Progenitor cell of endocrine pancreas (in vitro differentiated cells): ENCODE measurements around the gene GGCX. TPM values are rescaled to one million over a fixed set of nuclear protein-coding genes. Genes with fewer than 3 reads are reported as not detected.
A peak's percentile ranks its signal among the peaks of the same experiment; 100 is the strongest.

ENCODE experiments used
- DNase-seq: peaks from one replicate; pipeline ENCODE4 v3.0.0; 2021; ENCODE audit warnings: low spot score; ENCODE audit not compliant: unreplicated experiment
- H3K27ac Mint-ChIP-seq: 2 replicates; pipeline ENCODE4 v1.8.0; 2021; ENCODE audit warnings: mild to moderate bottlenecking, moderate library complexity, mixed read lengths
- H3K27me3 Mint-ChIP-seq: 2 replicates; pipeline ENCODE4 v1.8.0; 2021; ENCODE audit warnings: mixed read lengths
- H3K36me3 Mint-ChIP-seq: 2 replicates; pipeline ENCODE4 v1.8.0; 2022; ENCODE audit warnings: mixed read lengths; ENCODE audit not compliant: insufficient read depth
- H3K4me1 Mint-ChIP-seq: 2 replicates; pipeline ENCODE4 v1.8.0; 2021; ENCODE audit warnings: low read depth, mixed read lengths
- H3K4me3 Mint-ChIP-seq: 2 replicates; pipeline ENCODE4 v1.8.0; 2021; ENCODE audit warnings: low read depth, mild to moderate bottlenecking, moderate library complexity, mixed read lengths
- H3K9me3 Mint-ChIP-seq: 2 replicates; pipeline ENCODE4 v1.8.0; 2021; ENCODE audit warnings: low read depth, mixed read lengths
- long read RNA-seq: library from polyadenylated mRNA; unstranded; transcript quantifications from one replicate; pipeline ENCODE4 v2.0.0, GENCODE V29; 2020
- total RNA-seq: library from RNA; stranded (reverse); gene quantifications from 2 replicates; pipeline ENCODE4 v1.2.1, GENCODE V29; 2021
- TF ChIP-seq, protein P1 (sequence below): fragments of 200-600 bp; sonication (generic); IDR thresholded peaks from one replicate; pipeline ENCODE4 v1.5.0; 2021; ENCODE audit warnings: antibody characterized with exemption, mild to moderate bottlenecking; ENCODE audit not compliant: unreplicated experiment

GGCX gene
- total RNA-seq, result 69.2 TPM in 2 replicates
- long read RNA-seq, full-length matches to known transcripts, result 175 of 237 reads
- long read RNA-seq, partial matches to known transcripts, result 18 of 237 reads
- long read RNA-seq, other reads (novel, unspliced or antisense), result 44 of 237 reads

DNA sequence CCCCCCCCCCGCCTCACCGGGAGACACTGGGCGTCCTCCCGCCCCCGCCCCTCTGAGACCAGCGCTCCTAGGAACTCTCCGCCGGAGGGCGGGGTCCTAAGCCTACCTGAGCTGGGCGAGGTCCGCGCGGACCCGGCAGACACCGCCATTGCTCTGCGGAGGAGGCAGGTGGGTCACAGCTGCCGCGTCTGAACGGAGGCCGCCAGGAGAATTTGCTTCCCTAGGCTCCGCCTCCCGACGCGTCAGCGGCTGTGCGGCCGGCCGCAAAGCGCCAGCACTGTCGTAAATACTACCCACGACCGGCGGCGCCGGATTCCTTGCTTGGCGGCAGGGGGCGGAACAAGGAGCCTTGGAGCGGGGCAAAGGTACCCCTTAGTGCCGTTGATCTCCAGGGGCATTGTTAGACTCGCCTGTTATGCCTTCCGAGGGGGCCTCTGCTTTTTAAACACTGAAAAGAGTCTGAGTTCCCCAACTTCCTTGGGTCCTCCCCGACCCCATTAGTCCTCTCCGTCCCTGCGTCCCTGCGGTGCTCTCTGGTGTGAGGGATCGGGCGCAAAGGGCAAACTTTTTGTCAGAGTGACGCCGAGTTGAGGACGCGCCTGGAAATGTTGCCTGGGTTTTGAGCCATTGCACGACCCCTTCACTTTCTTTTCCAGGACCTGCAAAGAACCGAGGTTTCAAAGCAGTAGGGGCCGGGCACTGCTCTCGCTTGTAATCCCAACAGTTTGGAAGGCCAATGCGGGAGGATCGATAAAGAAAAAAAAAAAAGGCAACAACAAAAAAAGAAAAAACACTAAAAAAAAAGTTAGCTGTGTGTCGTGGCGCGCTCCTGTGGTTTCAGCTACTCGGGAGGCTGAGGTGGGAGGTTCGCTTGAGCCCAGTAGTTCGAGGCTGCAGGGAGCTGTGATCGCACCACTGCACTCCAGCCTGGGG, at the start of gene GGCX:
GGCX (minus strand) TSS at position 214 of the 933 bp plus-strand sequence; CDS start at position 149, 65 bp downstream.
- peak; percentile 95 for DNase-seq
- Mint-ChIP-seq H3K27ac (peak within 1 kb of the TSS; percentile 99), H3K36me3 (peaks cover 6% of the 10 kb centered on the region), H3K27me3 (no peaks in the 10 kb centered on the region), H3K4me3 (peak within 1 kb of the TSS; percentile 93), H3K9me3 (no peaks in the 10 kb centered on the region), H3K4me1 (peaks cover 21% of the 10 kb centered on the region)
- TF ChIP-seq, protein P1, sequence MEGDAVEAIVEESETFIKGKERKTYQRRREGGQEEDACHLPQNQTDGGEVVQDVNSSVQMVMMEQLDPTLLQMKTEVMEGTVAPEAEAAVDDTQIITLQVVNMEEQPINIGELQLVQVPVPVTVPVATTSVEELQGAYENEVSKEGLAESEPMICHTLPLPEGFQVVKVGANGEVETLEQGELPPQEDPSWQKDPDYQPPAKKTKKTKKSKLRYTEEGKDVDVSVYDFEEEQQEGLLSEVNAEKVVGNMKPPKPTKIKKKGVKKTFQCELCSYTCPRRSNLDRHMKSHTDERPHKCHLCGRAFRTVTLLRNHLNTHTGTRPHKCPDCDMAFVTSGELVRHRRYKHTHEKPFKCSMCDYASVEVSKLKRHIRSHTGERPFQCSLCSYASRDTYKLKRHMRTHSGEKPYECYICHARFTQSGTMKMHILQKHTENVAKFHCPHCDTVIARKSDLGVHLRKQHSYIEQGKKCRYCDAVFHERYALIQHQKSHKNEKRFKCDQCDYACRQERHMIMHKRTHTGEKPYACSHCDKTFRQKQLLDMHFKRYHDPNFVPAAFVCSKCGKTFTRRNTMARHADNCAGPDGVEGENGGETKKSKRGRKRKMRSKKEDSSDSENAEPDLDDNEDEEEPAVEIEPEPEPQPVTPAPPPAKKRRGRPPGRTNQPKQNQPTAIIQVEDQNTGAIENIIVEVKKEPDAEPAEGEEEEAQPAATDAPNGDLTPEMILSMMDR, result no peak

DNA sequence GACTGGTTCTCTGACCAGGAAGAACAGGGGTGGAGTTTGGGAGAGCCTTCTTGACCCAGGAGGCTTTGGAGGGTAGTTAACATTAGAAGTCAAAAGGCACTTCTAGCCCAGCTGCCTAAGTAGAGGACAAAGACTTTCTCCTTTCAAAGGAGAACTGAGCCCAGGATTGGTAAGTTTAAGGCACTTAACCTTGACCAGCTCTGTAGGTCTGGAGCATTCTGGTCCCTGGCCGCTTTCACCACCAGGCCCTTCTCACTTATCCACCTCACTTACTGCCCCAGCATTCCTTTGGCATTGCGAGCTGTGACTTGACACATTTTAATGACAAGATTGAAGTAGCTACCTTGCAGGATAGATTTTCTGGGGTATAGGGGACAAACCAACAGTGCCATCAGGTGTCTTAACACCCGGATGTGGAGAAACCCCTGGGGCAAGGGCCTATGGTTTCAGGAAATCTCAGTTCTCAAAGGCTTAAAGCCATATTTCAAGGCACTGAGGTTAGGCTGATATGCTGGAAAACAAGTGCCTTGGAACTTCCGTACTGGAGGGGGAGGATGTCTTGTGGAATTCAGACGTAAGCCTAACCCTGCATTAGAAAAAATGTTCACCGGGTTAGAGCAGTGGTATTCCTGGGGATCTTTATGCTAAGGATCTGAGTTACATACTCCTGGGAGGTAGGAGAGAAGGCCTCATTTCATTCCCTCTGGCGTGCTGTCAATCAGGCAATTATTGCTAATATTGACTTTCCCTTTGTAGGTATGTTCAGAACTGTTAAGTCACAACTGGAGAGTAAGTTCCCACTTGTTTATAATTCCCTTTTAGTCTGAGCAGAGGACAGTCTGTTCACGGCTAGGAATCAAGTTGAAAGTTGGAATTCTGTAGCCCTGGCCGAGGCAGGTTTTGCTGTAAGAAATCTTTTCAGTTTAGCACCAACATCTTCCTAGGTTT, 46.2 kb upstream of the GGCX start:
- no peaks in the 10 kb centered on the region for H3K9me3 Mint-ChIP-seq
- peak overlapping the region; percentile 56 for H3K27ac Mint-ChIP-seq
- TF ChIP-seq, protein P1, result no peak
- no peak for DNase-seq
- no peak overlapping the region for H3K4me3 Mint-ChIP-seq
- peaks cover 9% of the 10 kb centered on the region for H3K36me3 Mint-ChIP-seq
- H3K4me1 Mint-ChIP-seq, result peaks cover 15% of the 10 kb centered on the region
- H3K27me3 Mint-ChIP-seq, result no peaks in the 10 kb centered on the region

DNA sequence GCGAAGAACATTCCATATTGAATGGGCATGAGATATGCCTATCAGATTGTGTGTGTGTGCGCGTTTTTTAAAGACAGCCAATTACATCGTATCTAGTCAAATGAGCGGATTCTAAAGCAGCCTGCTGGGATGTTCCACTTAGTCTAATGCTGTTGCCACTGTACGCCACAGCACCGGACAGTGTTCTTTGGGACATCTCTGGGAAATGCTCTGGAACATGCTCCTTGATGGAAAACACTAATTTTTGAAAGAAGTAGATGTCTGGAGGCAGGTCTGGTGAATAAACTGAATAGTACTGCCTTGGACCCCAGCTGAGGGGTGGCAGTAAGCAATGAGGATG, 44.8 kb upstream of the GGCX start:
- H3K9me3 Mint-ChIP-seq, result no peaks in the 10 kb centered on the region
- H3K36me3 Mint-ChIP-seq, result peaks cover 9% of the 10 kb centered on the region
- no peak overlapping the region for H3K27ac Mint-ChIP-seq
- TF ChIP-seq, protein P1, result no peak
- H3K4me3 Mint-ChIP-seq, result no peak overlapping the region
- H3K27me3 Mint-ChIP-seq, result no peaks in the 10 kb centered on the region
- H3K4me1 Mint-ChIP-seq, result peaks cover 18% of the 10 kb centered on the region
- no peak for DNase-seq

DNA sequence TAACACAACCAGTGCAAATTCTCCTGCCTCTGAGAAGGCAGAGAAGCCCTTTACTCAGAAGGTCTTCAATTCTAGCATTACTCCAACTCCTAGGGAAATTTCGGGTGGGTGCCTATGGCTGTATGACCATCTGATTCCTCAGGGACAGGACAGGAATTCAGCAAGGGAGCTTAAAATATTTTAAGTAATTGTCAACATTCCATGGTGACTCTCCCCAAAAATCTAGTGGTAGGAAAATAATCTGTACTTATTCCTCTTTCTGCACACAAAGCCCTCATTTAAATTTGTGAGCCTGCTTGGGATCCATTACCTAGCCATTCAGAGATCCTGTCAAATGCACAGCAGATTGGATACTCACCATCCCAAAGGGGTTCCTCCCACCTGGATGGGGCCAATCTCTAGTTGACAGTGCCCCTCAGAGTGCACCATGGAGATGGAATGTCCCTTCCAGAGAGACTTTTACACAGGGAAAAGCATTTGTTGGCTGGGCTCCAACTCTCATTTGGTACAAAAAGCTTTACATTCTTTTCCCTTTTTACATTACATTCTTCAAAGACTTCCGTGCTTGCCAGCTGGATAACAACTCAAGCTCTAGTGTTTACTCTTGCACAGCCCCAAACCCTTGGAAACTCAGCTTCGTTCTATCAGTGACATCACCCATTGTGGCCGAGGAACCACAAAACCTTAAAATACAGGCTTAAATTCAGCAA, 44.3 kb upstream of the GGCX start:
- no peak overlapping the region for H3K27ac Mint-ChIP-seq
- H3K4me3 Mint-ChIP-seq, result no peak overlapping the region
- no peaks in the 10 kb centered on the region for H3K9me3 Mint-ChIP-seq
- peaks cover 18% of the 10 kb centered on the region for H3K4me1 Mint-ChIP-seq
- no peaks in the 10 kb centered on the region for H3K27me3 Mint-ChIP-seq
- DNase-seq, result no peak
- TF ChIP-seq, protein P1, result no peak
- peaks cover 9% of the 10 kb centered on the region for H3K36me3 Mint-ChIP-seq
